GM18861 (cell line): ENCODE data around the gene EXOC3.

Experiments
- ATAC-seq: cut with Tn5 transposase; IDR thresholded peaks from one replicate; pipeline ENCODE4 v1.9.1; 2021; ENCODE audit not compliant: unreplicated experiment

The EXOC3 gene

DNA sequence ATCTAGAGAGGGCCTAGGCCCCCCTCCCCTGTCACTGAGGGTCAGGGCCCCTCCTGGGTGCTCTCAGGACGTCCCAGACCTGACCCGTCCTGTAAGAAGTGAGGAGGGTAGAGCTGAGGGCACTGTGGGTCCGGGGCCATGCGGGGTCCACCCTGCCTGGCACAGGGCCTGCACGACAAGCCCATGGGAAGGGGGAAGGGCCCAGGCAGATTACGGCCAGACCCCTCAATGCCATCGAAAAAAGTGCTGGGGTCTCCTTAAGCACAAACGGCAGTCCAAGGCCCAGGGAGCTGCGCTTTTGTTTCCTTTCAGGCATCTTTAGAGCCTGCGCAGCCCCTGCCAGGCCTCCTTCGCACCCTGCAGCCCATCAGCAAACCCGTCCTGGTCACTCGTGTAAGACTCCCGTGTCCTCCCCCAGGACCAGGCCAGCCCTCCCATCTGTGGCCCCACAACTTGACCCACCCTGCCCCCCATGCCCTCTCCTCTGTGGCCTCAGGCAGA, 4.4 kb upstream of the EXOC3 start:
- no peak for ATAC-seq

DNA sequence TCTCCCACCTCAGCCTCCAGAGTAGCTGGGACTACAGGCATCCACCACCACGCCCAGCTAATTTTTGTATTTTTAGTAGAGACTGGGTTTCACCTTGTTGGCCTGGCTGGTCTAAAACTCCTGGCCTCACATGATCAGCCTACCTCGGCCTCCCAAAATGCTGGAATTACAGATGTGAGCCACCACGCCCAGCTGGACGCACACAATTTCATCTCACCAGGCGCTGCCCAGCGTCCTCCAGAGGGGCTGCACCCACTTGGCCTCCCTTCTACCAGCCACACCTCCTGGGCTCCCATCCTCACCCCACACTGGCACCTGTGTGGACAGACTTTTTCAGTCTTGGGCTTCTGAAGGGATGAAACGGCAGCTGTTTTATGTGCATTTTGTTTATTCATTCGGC, 3.8 kb upstream of the EXOC3 start:
- ATAC-seq, result no peak

DNA sequence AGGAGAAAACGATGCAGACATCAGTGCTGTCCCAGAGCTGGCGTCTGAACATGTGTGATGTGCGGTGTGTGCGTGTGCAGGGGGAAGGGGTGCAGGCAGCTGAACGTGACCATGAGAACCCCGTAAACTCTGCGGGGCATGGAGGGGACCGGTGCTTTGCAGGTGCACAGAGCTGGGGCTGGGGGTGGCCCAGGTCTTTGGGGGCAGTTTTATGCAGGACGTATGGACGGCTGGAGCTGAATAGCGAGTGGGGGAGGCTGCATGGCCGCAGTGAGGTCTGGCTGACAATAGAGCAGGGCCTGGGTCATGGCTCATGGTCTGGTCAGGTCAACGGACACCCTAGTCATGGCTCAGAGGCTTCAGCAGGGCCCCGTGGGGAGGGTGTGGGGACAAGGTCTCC, 3.3 kb upstream of the EXOC3 start:
- no peak for ATAC-seq

DNA sequence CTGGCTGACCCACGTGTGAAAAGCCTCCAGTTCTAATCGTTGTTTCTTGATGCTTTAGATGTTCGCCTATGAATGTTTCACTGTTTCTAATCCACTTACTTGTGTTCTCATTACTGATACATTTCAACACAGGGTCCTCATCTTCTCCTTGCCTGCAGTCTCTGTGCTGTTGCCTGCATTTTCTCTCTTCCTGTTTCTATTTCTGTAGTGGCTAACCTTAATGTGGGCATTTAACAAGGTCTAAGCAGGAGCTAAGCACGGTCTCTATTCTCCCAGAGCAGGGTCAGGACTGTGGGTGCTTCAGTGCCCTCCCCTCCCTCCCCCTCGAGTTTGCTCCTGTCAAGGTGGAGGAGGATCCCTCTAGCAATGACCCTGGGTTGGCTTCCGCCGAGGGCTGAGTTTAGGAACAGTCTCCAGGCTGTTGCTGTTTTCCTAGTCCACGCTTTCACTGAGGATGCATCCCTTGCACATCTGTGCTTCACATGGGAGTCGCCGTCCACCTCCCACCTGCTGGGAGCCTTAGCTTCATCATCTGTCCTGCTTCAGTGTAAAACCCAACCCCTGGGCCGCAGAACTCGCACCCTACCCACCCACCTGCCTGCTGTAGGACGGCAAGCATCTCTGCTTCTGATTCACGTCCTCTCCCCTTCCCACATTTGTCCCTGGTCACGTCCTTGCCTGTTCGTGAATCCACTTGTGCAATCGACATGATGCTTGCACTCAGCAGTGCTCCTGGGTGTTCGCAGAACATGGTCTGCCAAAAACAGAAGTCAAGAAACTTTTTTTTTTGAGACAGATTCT, 2.4 kb upstream of the EXOC3 start:
- no peak for ATAC-seq

DNA sequence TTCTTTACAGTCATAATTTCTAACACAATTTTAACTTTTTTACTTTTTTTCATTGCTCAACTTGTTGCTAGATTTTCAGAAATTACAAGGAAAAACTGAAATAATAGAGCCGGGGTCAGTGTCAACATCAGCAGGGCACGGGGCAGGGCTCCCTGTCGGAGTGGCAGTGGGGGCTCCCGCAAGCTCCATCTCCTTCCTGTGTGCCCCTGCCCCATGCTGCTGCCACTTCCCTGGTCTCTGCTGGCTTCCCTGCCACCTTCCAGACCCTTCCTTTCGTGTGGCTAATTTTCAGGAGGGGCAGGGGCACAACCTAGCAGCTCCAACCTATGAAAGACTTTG, 1.0 kb upstream of the EXOC3 start:
- ATAC-seq, result no peak

DNA sequence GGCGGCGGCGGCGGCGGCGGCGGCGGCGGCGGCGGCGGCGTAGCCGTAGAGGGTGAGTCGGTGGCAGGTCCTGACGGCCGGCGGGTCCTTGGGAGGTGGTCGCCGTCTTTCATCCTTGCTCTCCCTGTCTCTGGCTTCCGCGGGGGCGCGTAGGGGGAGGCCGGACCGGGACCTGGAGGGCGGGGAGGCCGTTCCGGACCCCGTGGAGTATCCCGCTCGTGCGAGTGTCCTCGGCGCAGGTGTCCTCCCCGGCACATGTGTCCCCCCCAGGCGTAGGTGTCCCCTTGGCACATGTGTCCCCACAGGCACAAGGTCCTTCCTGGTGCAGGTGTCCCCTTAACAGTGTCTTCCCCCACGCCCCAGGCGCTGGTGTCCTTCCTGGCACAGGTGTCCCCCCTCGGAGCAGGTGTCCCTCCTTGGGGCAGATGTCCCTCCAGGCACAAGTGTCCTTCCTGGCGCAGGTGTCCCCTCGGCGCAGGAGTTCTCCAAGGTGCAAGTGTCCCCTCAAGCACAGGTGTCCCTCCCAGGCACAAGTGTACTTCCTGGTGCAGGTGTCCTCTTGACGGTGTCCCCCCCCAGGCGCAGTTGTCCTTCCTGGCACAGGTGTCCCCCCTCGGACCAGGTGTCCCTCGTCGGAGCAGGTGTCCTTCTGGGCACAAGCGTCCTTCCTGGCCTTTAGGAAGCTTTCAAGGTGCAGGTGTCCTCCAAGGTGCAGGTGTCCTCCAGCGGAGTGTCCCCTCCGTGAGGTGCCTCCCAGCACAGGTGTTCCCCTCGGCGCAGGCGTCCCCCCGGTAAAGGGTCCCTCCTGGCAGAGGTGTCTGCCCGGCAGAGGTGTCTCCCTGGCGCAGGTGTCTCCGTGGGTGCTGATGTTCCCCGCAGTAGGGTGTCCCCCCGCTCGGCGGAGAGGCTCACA, 519 bp downstream of the EXOC3 start:
- no peak for ATAC-seq

DNA sequence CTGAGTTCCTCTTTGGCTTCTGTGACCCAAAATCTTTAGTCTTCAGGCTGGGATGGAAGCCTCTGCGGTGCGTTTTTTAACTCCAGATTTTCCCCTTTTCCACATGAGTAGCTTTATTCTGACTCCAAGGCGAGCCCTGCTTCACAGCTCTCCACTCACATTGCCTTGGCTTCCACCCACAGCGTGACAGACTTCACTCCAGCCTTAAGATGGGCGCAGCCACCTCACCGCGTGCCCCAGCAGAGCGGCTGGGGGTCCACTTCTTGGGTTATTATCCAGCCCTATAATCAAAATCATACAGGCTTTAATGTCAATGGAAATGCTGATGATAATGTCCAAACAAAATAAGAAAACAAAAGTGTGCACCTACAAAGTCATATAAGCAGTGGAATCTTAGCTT, 1.2 kb downstream of the EXOC3 start:
- ATAC-seq, result no peak

DNA sequence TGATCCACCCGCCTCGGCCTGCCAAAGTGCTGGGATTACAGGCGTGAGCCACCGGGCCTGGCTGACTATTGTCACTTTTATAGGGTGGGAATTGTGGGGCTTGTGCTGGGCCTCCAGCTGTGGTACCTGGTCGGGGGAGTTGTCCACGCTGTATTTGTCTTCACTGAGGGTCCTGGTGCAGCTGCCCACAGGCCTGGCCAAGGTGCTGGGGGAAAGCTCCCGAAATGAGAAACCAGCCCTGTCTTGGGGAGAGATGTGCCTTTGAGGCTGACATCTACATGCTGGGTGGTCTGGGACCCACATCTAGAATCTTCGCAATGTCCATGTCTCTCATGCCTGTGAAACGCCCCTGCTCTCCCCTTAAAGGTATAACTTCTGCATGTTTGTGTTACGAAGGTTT, 2.6 kb downstream of the EXOC3 start:
- ATAC-seq, result no peak

DNA sequence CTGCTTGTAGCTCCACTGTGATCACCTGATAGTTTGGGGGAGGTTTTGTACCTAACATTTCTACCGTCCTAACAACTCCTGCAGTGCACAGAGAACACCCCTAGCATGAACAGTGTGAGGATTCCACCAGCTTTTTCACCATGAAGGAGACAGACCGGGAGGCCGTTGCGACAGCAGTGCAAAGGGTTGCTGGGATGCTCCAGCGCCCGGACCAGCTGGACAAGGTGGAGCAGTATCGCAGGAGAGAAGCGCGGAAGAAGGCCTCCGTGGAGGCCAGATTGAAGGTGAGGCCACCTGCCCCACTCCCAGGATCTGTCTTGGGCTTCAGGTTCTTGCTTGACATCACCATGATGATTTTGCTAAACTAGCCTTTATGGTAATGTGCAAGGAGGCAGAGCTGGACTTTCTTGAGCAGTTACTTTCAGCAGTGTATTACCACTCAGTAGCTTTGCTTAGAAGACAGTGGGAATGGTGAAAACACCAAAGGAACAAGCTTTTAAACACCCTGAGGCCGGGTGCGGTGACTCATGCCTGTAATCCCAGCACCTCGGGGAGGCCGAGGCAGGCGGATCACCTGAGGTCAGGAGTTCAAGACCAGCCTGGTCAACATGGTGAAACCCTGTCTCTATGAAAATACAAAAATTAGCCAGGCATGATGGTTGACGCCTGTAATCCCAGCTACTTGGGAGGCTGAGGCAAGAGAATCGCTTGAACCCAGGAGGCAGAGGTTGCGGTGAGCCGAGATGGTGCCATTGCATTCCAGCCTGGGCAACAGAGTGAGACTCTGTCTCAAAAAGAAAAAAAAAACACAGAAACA, 3.3 kb downstream of the EXOC3 start:
- no peak for ATAC-seq

DNA sequence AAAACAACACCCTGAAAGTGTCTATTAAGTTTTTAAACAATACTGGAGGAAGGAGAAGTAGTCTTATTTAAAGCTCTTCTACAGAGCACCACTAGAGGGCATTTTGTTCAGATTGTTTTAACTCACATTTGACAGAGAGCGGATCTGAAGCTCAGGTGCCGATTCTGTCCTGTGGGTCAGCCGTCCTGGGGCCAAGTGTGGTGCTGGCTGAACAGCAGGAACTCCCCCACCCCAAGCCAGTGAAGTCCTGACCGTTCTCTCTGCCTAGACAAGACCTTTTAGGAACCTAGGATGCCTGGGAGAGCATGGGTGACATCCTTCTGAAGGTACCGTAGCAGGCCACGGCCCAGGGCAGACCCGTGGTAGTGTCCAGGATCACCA, 3.9 kb downstream of the EXOC3 start:
- no peak for ATAC-seq

DNA sequence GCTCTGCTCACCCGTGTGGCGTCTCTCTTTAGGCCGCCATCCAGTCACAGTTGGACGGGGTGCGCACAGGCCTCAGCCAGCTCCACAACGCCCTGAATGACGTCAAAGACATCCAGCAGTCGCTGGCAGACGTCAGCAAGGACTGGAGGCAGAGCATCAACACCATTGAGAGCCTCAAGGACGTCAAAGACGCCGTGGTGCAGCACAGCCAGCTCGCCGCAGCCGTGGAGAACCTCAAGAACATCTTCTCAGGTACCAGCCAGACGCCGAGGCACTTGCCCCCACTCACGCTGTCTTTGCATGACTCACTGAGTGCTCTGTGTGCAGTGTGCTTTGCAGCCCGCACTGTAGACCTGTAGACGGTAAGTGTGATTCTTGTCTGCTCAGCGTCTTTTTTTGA, 4.5 kb downstream of the EXOC3 start:
- no peak for ATAC-seq

DNA sequence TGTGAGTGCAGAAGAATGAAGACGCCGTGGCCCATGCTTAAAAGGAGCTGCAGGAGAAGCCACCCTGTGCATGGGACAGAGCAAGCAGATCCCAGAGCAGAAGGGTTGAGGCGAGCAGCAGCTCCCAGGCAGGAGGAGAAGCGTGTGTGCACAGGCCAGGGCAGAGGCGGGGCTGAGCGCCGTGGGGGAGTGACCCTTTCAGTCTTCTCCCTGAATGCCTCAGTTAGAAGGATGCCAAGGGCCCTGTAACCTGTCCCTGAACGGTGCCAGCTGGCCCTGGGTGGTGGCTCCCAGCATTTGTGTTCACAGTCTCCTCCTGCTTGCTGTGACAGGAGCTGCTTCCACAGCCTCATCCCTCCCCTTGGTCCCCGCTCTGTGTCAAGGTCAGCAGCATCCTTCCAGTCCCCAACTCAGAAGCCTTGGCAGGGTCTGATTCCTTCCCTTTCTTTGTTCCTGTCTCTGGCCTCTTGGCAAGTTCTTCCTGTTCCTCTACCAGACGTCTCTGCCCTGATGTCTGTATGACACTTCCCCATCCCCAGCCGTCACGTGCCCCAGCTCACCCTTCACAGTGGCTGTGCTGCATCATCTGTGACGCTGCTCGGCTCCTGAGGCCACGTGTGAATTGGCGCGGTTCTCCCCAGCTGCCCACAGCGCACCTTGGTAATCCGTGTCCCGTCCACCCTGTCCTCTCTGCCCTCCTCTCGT, 5.2 kb downstream of the EXOC3 start:
- ATAC-seq, result no peak

DNA sequence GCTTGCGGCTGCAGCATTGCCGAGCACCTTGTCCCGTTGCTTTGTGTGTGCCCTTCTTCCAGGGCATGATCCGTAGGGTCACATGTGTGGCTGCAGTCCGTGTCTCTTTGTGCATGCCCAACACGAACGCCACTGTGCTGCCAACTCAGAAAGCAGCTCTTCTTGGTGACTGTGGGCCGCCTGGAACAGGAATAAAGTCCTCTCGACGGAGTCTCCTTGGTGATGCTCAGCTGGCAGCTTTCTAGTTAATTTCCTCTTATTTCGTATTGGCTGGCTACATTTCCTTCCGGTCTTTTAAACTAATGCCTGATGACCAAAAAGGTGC, 5.8 kb downstream of the EXOC3 start:
- no peak for ATAC-seq

DNA sequence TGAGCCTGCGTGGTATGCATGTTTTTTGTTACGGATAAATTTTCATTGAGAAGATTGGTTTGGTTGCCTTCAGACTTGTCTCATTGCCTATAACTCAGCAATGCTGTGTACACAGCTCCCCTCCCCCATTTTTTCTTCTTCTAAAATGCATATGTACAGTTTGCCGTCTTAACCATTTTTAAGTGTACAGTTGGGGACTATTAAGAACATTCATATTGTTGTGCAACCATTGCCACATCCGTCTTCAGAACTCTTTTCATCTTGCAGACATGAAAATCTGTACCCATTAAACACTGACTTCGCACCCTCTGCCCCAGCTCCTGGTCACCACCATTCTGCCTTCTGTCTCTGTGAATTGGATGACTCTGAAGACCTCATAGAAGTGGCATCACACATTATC, 6.2 kb downstream of the EXOC3 start:
- ATAC-seq, result no peak

DNA sequence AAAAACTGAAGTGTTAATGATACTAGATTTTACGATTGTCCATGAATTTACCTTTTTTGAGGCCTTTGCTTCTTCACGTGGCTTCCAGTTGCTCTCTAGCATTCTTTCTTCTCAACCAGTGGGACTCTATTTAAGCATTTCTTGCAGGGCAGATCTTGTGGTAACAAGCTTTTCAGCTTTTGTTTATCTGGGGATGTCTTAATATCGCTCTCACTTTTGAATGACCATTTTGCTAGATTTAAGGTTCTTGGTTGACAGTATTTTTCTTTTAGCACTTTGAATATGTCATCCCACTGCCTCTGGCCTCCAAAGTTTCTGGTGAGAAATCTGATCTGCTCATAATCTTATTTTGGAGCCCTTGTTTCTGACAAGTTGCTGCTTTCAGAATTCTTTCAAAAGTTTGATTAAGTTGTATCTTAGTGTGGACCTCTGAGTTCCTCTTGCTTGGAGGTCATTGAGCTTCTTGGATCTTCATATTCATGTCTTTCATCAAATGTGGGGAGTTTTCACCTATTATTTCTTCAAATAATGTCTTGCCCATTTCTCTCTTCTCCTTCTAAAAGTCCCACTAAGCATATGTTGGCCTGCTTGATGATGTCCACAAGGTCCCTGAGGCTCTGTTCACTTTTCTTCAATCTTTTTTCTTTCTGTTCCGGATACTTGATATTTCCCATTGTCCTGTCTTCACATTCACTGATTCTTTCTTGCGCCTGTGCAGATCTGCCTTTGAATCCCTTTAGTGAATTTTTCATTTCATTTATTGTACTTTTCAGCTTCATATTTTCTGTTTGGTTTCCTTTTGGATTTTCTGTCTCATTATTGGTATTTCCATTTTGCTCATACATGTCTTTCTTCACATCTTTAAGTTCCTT, 8.8 kb downstream of the EXOC3 start:
- ATAC-seq, result no peak

DNA sequence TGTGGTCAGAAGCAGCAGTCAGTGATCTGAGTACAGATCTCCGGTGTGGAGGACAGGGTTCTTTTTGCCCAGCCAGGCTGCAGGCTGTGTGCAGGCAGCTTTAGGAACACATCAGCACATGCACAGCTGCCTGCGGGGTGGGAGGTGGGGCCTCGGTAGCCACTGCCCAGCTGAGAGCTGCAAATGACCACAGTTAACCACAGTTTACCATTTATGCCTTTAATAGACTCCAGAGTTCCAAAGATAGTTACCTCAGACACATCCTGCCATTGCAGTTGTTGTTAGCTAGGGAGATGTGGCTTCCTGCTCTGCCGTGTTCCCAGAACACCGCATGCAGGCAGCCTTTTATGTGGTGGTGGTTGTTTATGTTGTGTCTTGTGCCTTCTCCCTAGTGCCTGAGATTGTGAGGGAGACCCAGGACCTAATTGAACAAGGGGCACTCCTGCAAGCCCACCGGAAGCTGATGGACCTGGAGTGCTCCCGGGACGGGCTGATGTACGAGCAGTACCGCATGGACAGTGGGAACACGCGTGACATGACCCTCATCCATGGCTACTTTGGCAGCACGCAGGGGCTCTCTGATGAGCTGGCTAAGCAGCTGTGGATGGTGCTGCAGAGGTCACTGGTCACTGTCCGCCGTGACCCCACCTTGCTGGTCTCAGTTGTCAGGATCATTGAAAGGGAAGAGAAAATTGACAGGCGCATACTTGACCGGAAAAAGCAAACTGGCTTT, 10.2 kb downstream of the EXOC3 start:
- no peak for ATAC-seq

DNA sequence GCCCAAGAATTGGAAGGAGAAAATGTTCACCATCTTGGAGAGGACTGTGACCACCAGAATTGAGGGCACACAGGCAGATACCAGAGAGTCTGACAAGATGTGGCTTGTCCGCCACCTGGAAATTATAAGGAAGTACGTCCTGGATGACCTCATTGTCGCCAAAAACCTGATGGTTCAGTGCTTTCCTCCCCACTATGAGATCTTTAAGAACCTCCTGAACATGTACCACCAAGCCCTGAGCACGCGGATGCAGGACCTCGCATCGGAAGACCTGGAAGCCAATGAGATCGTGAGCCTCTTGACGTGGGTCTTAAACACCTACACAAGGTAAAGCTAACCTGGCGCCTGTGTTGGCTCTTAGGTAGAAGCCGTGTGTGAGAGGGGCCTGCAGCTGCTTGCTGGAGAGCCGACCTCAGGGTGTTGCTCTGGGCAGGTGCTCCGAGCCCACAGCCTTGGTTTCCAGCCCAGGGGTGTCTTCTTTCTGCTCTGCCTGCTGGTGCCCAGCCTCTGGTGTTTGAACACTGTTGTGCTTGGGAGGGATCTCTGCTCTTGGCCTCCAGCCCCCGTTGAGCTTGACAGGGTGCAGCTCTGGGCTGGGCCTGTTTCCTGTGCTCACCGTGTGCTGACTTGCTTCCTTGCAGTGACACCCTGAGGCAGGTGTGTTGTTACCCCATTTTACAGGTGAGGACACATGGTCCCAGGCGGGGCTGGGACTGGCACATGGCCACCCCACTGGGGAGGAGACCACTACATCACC, 10.9 kb downstream of the EXOC3 start:
- ATAC-seq, result no peak

DNA sequence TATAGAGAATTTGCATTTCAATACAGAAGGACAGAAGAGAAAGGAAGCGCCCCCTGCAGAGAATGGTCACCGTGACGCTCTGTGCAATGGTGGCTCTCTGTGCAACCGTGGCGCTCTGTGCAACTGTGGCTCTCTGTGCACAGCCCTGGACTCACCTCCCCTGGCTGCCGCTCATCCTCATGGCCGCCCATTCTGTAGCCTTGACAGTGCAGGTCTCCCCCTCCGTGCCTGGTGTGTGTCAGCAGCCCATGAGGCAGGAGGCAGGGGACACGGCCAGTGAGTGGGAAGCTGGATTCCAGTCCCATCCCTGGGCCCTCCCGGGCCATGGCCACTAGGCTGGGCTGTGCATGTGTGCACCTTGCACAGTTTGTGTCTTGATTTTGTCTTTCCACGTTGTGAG, 12.0 kb downstream of the EXOC3 start:
- ATAC-seq, result no peak

DNA sequence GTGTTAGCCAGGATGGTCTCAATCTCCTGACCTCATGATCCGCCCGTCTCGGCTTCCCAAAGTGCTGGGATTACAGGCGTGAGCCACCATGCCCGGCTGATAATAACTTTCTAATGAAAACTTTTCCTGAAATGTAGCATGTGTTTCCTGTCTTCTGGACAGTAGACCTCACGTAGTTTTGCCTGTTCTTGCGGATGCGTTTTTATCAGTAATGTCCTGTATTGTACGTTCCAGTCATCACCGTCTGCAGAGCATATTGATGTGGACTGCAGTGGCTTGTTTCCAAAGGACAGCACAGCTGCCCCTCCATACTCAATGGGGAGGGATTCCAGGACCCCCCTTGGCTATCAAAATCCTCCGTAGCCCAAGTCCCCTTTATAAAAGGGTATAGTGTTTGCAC, 12.8 kb downstream of the EXOC3 start:
- no peak for ATAC-seq
